ENCODE measurements around the gene TARS2.

Gene TARS2

DNA sequence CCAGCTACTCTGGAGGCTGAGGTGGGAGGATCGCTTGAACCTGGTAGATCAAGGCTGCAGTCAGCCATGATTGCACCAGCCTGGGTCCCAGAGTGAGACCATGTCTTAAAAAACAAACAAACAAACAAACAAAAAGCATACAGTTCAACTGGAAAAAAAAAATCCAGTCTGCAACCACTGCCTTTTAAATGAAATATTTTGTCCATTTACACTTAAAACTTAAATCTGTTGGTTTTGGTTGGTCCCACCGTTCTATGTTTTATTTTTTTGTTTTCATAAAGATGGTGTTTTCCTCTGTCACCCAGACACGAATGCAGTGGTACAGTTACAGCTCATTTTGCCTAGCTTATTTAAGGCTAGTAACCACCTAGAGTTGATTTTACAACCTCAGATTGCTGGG lies 38.1 kb downstream of the TARS2 start:
- DNase-seq (ENCODE audit: low read depth) = no peak
- TF ChIP-seq, protein P1, sequence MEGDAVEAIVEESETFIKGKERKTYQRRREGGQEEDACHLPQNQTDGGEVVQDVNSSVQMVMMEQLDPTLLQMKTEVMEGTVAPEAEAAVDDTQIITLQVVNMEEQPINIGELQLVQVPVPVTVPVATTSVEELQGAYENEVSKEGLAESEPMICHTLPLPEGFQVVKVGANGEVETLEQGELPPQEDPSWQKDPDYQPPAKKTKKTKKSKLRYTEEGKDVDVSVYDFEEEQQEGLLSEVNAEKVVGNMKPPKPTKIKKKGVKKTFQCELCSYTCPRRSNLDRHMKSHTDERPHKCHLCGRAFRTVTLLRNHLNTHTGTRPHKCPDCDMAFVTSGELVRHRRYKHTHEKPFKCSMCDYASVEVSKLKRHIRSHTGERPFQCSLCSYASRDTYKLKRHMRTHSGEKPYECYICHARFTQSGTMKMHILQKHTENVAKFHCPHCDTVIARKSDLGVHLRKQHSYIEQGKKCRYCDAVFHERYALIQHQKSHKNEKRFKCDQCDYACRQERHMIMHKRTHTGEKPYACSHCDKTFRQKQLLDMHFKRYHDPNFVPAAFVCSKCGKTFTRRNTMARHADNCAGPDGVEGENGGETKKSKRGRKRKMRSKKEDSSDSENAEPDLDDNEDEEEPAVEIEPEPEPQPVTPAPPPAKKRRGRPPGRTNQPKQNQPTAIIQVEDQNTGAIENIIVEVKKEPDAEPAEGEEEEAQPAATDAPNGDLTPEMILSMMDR (IDR thresholded peaks at IDR 0.05; ENCODE audit: insufficient read depth, low read depth, low read length, missing control alignments) = no peak
- no peak overlapping the region for H3K4me3 ChIP-seq (ENCODE audit: low read length)

DNA sequence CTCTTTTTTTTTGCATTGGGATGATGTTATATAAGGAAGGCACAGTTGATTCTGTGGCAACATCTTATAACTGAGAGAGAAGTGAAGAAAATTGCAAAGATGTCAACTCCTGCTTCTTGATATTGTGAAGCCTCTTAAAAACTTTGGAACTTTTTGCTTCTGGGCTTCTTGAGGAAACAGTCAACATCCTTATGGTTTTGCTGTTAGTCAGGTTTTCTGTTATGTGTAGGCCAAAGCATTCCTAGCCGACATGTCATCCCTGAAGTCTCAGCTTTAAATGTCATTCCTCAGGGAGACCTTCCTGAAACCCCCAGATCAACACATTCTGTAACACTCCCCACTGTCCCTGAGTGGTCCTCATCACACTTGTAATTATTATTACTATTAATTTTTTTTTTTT lies 41.0 kb downstream of the TARS2 start:
- TF ChIP-seq, protein P1 (IDR thresholded peaks at IDR 0.05; ENCODE audit: insufficient read depth, low read depth, low read length, missing control alignments) = no peak
- no peak overlapping the region for H3K4me3 ChIP-seq (ENCODE audit: low read length)
- DNase-seq (ENCODE audit: low read depth) = peak; percentile 76

DNA sequence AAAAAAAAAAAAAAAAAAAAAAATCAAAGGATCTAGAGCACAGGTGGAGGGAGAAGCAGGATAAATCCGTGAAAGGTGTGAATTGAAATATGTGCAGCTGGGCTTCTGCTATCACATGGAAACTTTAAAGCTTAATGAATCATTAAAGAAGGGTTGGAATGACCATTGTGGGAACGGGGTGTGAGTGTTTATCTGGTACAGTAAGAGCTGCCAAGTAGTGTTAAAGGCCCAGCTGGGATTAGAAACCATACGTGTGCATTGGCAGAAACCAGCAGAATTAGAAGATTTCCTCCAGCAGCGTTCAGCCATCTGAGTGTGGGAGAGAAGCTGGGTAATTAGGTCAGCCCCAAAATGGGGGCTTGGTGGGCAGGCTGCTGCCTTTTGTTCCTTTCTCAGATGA lies 41.8 kb downstream of the TARS2 start:
- peak; percentile 83 for DNase-seq (ENCODE audit: low read depth)
- TF ChIP-seq, protein P1 (IDR thresholded peaks at IDR 0.05; ENCODE audit: insufficient read depth, low read depth, low read length, missing control alignments) = no peak
- H3K4me3 ChIP-seq (ENCODE audit: low read length) = no peak overlapping the region

DNA sequence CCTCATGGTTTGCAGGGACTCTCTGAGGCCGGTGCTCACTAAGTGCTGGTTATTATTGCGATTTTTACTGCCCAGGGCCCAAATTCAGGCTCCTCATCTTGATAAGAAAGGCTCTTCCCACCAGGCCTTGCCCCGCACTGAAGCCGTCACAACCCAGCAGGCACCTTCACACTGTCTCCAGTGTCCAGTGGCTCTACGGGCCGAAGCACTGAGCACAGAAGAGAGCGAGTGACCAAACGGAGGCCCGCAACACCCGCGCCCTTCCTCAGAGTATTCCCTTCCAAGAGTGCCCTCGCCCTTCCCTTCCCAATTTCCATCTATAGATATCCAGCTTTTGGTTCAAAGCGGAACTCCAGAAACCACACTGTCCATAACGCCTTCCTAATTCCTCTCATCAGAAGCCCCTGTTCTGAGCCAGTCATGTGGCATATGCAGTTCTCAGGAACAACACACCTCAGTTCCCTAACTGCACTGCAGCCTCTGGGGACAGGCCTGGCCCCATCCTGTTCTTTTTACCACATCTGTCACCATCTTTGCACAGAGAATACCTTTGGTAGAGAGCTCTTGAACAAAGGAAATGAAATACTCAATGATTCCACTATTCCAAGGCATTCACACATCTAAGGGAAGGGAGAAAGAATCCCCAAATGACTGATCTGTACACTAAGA lies 43.4 kb downstream of the TARS2 start:
- no peak overlapping the region for H3K4me3 ChIP-seq (ENCODE audit: low read length)
- no peak for DNase-seq (ENCODE audit: low read depth)
- TF ChIP-seq, protein P1 (IDR thresholded peaks at IDR 0.05; ENCODE audit: insufficient read depth, low read depth, low read length, missing control alignments) = no peak

DNA sequence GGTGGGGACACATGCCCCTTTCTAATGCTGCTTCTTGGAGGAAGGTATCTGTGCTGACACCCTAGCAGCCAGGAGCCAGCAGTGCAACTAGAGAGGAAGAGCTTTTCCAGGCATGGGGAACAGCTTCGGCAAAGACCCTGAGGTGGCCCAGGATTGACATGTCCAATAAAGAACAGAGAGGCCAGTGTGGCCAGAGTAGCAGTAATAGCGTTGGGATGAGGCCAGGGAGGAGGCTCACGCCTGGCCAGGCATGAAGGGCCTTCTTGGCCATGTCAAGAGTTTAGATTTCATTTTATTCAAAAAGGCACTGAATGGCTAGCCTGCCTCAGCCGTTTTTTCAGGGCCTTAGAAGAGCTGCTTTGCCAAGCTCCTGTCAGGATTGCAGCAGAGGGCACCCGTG lies 45.6 kb downstream of the TARS2 start:
- no peak for DNase-seq (ENCODE audit: low read depth)
- TF ChIP-seq, protein P1 (IDR thresholded peaks at IDR 0.05; ENCODE audit: insufficient read depth, low read depth, low read length, missing control alignments) = no peak
- no peak overlapping the region for H3K4me3 ChIP-seq (ENCODE audit: low read length)

DNA sequence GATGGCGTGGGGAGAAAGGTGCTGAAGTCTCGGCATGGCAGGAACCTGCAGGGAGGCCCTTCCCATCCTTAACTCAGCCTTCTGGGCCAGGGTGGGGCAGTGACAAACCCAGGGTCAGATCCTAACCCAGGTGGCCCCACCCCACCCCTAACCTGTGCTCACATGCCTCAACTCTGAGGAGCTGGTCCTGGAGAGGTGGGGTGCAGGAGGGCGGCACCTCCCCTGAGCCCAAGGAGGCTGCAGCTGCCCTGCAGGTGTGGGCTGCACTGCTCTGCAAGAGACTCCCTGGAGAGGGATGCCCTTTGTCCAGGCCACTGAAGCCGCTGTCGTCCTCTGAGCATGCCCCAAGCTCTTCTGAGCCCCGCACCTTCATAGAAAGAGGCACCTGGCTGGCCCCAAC lies 46.8 kb downstream of the TARS2 start:
- peak; percentile 51 for DNase-seq (ENCODE audit: low read depth)
- TF ChIP-seq, protein P1 (IDR thresholded peaks at IDR 0.05; ENCODE audit: insufficient read depth, low read depth, low read length, missing control alignments) = no peak

More for the DNA sequence above, 46.8 kb downstream of the TARS2 start:
- no peak overlapping the region for H3K4me3 ChIP-seq (ENCODE audit: low read length)
